Measurements from ENCODE around the gene ATP6V1F.

Gene ATP6V1F

DNA sequence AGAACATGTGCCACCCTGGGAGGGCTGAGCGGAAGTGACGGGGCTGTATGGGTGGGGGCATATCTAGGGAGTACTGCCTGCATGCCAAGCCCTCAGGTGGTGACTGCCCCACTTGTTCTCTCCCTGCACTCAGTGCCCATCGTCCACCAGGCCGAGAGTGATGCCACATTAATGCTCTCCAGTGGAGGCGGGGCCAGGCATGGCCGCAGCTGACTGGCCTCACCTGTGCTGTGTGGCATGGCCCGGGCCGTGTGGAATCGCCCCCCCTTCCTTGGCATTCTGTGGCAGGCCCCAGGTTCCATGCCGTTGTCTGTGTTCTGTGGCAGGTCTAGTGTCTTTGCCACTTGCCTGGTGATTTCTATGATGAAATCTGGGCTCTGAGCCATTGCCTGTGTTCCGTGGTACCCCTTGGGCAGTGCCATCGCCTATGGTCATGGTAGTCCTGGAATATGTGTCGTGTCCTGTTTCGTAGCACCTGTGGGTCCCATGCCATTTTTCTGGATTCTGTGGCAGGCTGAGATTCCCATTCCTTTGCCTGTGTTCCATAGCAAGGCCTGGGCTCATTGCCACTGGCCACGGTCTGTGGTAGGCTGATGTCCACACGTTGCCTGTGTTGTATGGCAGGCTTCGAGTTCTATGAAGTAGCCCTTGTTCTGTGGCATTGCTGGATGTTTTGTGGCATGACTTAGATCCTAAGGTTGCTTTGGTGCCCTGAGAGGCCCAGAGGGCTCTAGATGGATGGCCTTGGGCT is 23.5 kb upstream of the ATP6V1F start:
- in situ Hi-C loops (cut with HindIII; ENCODE audit: low pct_unique_long_range_greater_than_20kb, low sequenced_read_pairs): no loop called here
- no peak for DNase-seq (ENCODE audit: low read depth in 1 of 2, low spot score in 1 of 2)
- no peak for TF ChIP-seq JUND (IDR thresholded peaks at IDR 0.05; ENCODE audit: low read depth)

DNA sequence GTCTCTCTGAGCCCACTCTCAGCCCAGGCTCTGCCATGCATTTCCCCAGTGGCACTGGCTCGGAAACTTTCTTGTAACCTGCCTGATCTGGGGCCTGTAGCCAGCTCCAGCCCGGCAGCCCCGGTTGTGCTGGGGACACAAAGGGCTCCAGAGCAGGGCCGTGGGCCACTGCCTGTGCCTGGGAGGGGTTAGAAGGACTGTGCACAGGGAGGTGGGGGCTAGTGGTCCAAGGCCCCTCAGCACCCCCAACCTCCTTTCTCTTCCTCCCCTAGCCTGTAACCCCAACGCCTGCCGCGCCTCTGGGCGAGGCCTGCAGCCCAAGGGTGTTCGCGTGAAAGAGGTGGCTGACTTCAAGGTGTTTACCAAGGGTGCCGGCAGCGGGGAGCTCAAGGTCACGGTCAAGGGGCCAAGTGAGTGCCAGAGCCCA is 22.9 kb upstream of the ATP6V1F start:
- no peak for TF ChIP-seq JUND (IDR thresholded peaks at IDR 0.05; ENCODE audit: low read depth)
- in situ Hi-C loops (cut with HindIII; ENCODE audit: low pct_unique_long_range_greater_than_20kb, low sequenced_read_pairs): no loop called here
- DNase-seq (ENCODE audit: low read depth in 1 of 2, low spot score in 1 of 2): no peak

DNA sequence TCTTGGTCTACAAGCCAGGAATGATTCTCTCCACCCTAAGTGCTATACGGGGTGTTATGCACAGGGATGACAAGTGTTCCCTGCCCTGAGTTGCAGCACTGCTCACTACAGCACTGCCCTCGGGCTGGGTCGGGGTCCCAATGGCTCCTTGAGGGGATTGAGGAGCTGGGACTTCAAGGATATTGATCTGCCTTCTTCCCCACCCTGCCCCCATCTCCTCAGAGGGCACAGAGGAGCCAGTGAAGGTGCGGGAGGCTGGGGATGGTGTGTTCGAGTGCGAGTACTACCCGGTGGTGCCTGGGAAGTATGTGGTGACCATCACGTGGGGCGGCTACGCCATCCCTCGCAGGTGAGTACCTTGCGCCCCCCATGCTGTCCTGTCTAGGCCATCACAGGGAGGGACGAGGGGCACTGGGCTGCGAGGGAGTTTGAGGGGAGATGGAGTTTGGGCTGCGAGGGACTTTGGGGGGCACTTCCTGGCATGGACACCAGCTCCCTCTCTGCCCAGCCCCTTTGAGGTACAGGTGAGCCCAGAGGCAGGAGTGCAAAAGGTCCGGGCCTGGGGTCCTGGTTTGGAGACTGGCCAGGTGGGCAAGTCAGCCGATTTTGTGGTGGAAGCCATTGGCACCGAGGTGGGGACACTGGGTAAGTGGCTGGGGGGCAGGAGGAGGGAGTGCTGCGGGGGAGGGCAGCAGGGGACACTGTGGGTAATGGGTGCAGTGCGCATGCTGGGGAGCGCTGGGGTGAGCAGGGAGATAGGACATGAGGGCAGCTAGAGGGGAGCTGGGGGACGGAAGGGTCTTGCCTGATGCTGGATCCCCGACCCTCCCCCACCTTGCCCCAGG is 22.1 kb upstream of the ATP6V1F start:
- DNase-seq (ENCODE audit: low read depth in 1 of 2, low spot score in 1 of 2): no peak
- no peak for TF ChIP-seq JUND (IDR thresholded peaks at IDR 0.05; ENCODE audit: low read depth)
- in situ Hi-C loops (cut with HindIII; ENCODE audit: low pct_unique_long_range_greater_than_20kb, low sequenced_read_pairs): no loop called here

DNA sequence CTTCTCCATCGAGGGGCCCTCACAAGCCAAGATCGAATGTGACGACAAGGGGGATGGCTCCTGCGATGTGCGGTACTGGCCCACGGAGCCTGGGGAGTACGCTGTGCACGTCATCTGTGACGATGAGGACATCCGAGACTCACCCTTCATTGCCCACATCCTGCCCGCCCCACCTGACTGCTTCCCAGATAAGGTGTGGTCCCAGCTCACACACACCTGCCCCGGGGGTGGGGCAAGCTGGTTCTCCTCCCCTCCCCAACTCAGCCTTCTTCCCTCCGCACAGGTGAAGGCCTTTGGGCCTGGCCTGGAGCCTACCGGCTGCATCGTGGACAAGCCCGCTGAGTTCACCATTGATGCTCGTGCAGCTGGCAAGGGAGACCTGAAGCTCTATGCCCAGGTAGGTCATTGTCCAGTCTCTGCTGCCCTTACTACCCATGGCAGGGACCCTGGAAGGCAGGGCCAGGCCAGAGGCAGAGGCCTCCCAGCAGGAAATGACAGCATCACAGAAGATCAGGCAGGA is 21.4 kb upstream of the ATP6V1F start:
- DNase-seq (ENCODE audit: low read depth in 1 of 2, low spot score in 1 of 2): no peak
- no peak for TF ChIP-seq JUND (IDR thresholded peaks at IDR 0.05; ENCODE audit: low read depth)
- in situ Hi-C loops (cut with HindIII; ENCODE audit: low pct_unique_long_range_greater_than_20kb, low sequenced_read_pairs): no loop called here

DNA sequence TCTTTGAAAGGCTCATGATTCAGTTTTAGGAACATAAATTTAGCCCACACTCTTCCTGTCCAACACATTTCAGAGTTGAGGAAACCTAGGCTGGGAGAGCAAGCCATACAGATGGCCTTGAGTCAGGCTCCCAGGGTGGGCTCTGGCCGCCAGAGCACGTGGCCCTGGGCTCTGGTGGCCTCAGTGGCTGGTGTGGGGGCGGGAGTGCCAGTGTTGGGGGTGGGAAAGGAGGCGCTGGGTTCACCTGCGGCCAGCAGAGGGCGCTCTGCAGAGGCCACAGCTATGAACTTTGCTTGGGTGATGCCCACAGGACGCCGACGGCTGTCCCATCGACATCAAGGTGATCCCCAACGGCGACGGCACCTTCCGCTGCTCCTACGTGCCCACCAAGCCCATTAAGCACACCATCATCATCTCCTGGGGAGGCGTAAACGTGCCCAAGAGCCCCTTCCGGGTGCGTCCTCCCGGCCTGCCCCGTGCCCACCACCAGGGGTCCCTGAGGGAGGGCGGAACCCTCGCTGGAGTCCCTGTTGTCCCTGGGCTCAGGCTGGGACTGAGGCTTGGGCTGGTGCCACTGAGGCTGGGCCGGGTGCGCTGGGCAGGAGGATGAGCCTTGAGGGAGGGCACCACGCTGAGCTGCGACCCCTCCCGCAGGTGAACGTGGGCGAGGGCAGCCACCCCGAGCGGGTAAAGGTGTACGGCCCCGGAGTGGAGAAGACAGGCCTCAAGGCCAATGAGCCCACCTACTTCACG is 20.6 kb upstream of the ATP6V1F start:
- in situ Hi-C loops (cut with HindIII; ENCODE audit: low pct_unique_long_range_greater_than_20kb, low sequenced_read_pairs): no loop called here
- peak in 1 of 2 experiments; percentile 34 for DNase-seq (ENCODE audit: low read depth in 1 of 2, low spot score in 1 of 2)
- TF ChIP-seq JUND (IDR thresholded peaks at IDR 0.05; ENCODE audit: low read depth): no peak

DNA sequence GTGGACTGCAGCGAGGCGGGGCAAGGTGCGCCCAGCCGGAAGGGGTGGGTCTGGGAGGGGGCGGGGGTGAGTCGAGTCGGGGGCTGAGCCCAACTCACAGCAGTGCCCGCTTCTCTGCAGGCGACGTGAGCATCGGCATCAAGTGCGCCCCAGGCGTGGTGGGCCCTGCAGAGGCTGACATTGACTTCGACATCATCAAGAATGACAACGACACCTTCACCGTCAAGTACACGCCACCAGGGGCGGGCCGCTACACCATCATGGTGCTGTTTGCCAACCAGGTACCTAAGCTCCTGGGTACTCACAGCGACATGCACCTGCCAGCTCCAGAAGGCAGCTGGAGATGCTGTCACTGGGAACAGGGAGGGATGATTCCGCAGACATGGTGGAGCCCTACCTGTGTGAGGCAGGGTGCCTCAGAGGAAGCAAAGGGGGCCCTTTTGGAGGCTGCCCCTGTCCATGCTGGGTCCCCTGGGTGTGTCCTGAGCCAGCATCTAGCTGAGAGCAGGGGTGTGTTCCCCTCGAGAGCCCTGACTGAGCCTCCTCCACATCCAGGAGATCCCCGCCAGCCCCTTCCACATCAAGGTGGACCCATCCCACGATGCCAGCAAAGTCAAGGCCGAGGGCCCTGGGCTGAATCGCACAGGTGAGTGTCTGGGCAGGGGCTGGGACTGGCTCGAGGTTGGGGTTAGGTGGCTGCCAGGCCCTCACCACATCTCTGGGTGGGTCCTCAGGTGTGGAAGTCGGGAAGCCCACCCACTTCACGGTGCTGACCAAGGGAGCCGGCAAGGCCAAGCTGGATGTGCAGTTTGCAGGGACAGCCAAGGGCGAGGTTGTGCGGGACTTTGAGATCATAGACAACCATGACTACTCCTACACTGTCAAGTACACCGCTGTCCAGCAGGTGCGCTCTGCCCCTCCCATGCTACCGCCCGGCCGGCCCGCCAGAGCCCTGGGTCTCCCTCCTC is 19.7 kb upstream of the ATP6V1F start:
- in situ Hi-C loops (cut with HindIII; ENCODE audit: low pct_unique_long_range_greater_than_20kb, low sequenced_read_pairs): no loop called here
- no peak for DNase-seq (ENCODE audit: low read depth in 1 of 2, low spot score in 1 of 2)
- TF ChIP-seq JUND (IDR thresholded peaks at IDR 0.05; ENCODE audit: low read depth): no peak

DNA sequence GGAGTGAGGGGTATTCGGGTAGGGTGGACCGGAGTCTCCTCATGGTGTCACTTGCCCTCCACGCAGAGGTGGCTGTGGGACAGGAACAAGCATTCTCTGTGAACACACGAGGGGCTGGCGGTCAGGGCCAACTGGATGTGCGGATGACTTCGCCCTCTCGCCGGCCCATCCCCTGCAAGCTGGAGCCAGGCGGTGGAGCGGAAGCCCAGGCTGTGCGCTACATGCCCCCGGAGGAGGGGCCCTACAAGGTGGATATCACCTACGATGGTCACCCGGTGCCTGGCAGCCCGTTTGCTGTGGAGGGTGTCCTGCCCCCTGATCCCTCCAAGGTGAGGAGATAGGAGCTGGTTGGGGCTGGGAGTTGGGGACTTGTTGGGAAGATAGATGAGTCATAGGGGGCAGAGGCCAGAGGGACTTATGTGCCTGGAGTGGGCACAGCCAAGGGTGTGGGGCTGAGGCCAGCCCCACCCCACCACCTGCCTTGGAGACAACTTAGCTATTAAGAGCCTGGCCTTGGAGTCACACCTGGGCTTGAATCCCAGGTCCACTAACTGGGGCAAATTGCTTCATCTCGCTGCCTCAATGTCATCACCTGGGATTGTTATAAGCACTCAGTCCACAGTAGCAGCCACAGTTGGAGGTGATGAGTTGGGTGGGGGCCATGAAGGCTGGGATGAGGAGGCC is 18.6 kb upstream of the ATP6V1F start:
- in situ Hi-C loops (cut with HindIII; ENCODE audit: low pct_unique_long_range_greater_than_20kb, low sequenced_read_pairs): no loop called here
- no peak for TF ChIP-seq JUND (IDR thresholded peaks at IDR 0.05; ENCODE audit: low read depth)
- DNase-seq (ENCODE audit: low read depth in 1 of 2, low spot score in 1 of 2): no peak

DNA sequence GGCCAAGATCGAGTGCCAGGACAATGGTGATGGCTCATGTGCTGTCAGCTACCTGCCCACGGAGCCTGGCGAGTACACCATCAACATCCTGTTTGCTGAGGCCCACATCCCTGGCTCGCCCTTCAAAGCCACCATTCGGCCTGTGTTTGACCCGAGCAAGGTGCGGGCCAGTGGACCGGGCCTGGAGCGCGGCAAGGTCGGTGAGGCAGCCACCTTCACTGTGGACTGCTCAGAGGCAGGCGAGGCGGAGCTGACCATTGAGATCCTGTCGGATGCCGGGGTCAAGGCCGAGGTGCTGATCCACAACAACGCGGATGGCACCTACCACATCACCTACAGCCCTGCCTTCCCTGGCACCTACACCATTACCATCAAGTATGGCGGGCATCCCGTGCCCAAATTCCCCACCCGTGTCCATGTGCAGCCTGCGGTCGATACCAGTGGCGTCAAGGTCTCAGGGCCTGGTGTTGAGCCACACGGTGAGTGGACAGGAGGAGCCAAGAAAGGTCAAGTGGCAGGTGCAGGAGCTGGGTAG is 17.8 kb upstream of the ATP6V1F start:
- in situ Hi-C loops (cut with HindIII; ENCODE audit: low pct_unique_long_range_greater_than_20kb, low sequenced_read_pairs): no loop called here

DNA sequence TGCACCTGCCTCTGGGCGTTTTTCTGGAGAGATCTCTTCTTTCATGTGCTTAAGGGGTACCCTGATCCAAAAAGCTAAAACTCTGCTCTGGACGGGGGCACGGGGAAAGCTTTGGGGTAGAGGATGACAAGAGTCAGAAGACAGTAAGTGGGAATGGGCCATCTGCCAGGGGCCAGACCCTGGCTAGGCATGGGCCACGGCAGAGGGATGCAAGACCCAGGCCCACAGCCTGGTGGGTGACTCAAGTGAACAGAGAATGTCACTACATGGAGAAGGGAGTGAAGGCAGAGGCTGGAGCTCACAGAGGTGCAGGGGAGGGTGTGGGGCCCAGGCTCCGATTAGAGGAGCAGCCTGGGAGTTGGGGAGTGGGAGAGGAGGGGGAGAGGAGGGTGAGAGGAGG is 17.2 kb upstream of the ATP6V1F start:
- no peak for DNase-seq (ENCODE audit: low read depth in 1 of 2, low spot score in 1 of 2)
- in situ Hi-C loops (cut with HindIII; ENCODE audit: low pct_unique_long_range_greater_than_20kb, low sequenced_read_pairs): no loop called here
- TF ChIP-seq JUND (IDR thresholded peaks at IDR 0.05; ENCODE audit: low read depth): no peak

More for the DNA sequence above, 17.8 kb upstream of the ATP6V1F start:
- no peak for DNase-seq (ENCODE audit: low read depth in 1 of 2, low spot score in 1 of 2)
- no peak for TF ChIP-seq JUND (IDR thresholded peaks at IDR 0.05; ENCODE audit: low read depth)

DNA sequence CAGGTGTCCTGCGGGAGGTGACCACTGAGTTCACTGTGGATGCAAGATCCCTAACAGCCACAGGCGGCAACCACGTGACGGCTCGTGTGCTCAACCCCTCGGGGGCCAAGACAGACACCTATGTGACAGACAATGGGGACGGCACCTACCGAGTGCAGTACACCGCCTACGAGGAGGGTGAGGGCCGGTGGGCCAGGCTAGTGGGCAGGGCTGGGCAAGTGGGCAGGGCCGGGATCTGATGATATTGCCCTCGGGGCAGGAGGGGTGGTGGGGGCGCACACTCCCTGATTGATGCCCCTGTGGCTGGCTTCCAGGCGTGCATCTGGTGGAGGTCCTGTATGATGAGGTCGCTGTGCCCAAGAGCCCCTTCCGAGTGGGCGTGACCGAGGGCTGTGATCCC is 16.7 kb upstream of the ATP6V1F start:
- TF ChIP-seq JUND (IDR thresholded peaks at IDR 0.05; ENCODE audit: low read depth): no peak
- in situ Hi-C loops (cut with HindIII; ENCODE audit: low pct_unique_long_range_greater_than_20kb, low sequenced_read_pairs): no loop called here

More for the DNA sequence above, 16.7 kb upstream of the ATP6V1F start:
- DNase-seq (ENCODE audit: low read depth in 1 of 2, low spot score in 1 of 2): no peak

Data from T47D (cell line).